ENCODE measurements around the gene MADCAM1.

- TF ChIP-seq CTCF (IDR thresholded peaks at IDR 0.05) (no peak), POLR2A (IDR thresholded peaks at IDR 0.05) (no peak)
Measured at GRCh38 chr19:482186-483041, 13.9 kb upstream of the MADCAM1 start.

Measured in tibial nerve (tissue), 3 donors.